IMR-90 (cell line): ENCODE data around the gene EIF1B. TPM values are rescaled to one million over a fixed set of nuclear protein-coding genes. Genes with fewer than 3 reads are reported as not detected.

Source experiments
- ATAC-seq: fragments of 200-7000 bp; cut with Tn5 transposase; 2 replicates; pipeline ENCODE4 v1.9.1; 2020; ENCODE audit warnings: low read depth, mild to moderate bottlenecking, moderate library complexity
- BruUV-seq: library from RNA; stranded (reverse); fragments of 400-500 nt; replicated peaks from 2 replicates; lab custom pipeline; 2021; lab: Mats Ljungman, UMichigan
- CTCF ChIA-PET: fragments of 300-600 bp; formaldehyde crosslinking; extraction: SDS; loops from one replicate; lab custom pipeline; 2021; ENCODE audit warnings: antibody characterized with exemption; lab: Yijun Ruan, JAX
- POLR2A ChIA-PET: fragments of 300-600 bp; sonication (Branson Sonifier 250); formaldehyde crosslinking; loops from one replicate; lab custom pipeline; 2022; ENCODE audit warnings: antibody characterized with exemption; ENCODE audit not compliant: unreplicated experiment; lab: Charles Lee
- DNase-seq: peaks from one replicate; pipeline ENCODE4 v3.0.0; 2013
- H2AFZ ChIP-seq: replicated peaks from 2 replicates; pipeline ENCODE3; 2013; ENCODE audit warnings: low read length, mild to moderate bottlenecking; ENCODE audit not compliant: poor library complexity
- H2AK5ac ChIP-seq: 2 replicates; pipeline ENCODE4 v1.6.1; 2013; ENCODE audit warnings: low read depth, low read length, inconsistent platforms
- H2AK9ac ChIP-seq: replicated peaks from 2 replicates; pipeline ENCODE3; 2013; ENCODE audit warnings: mild to moderate bottlenecking, low read depth, low read length, moderate library complexity; ENCODE audit not compliant: poor library complexity
- H2BK120ac ChIP-seq: 2 replicates; pipeline ENCODE4 v1.6.1; 2013; ENCODE audit warnings: low read depth, low read length, inconsistent platforms
- H2BK15ac ChIP-seq: 3 replicates; pipeline ENCODE4 v1.6.1; 2013; ENCODE audit warnings: low read depth, low read length, inconsistent platforms
- H2BK20ac ChIP-seq: 2 replicates; pipeline ENCODE4 v1.6.1; 2013; ENCODE audit warnings: low read depth, mild to moderate bottlenecking, inconsistent platforms, low read length, moderate library complexity
- H2BK5ac ChIP-seq: 2 replicates; pipeline ENCODE4 v1.6.1; 2013; ENCODE audit warnings: mild to moderate bottlenecking, low read depth, low read length, inconsistent platforms; ENCODE audit not compliant: poor library complexity, severe bottlenecking
- H3K14ac ChIP-seq: replicated peaks from 2 replicates; pipeline ENCODE4 v1.6.1; 2013; ENCODE audit warnings: low read depth, low read length, inconsistent platforms
- H3K18ac ChIP-seq: 2 replicates; pipeline ENCODE4 v1.6.1; 2013; ENCODE audit warnings: low read depth, low read length, control low read depth
- H3K23ac ChIP-seq: 2 replicates; pipeline ENCODE4 v1.6.1; 2013; ENCODE audit warnings: low read depth, low read length, inconsistent platforms
- H3K27ac ChIP-seq: 2 replicates; pipeline ENCODE4 v1.5.1; 2013; ENCODE audit warnings: mild to moderate bottlenecking, control low read depth, low read length; ENCODE audit not compliant: insufficient read depth
- H3K27me3 ChIP-seq: 2 replicates; pipeline ENCODE4 v1.6.1; 2013; ENCODE audit warnings: low read length; ENCODE audit not compliant: control insufficient read depth, insufficient read depth
- H3K36me3 ChIP-seq: 2 replicates; pipeline ENCODE4 v1.6.1; 2013; ENCODE audit warnings: low read length, mixed read lengths; ENCODE audit not compliant: control insufficient read depth, insufficient read depth
- H3K4ac ChIP-seq: 2 replicates; pipeline ENCODE4 v1.6.1; 2013; ENCODE audit warnings: low read depth, low read length, inconsistent platforms
- H3K4me1 ChIP-seq: 2 replicates; pipeline ENCODE4 v1.6.1; 2013; ENCODE audit warnings: low read length, mixed read lengths; ENCODE audit not compliant: control insufficient read depth, insufficient read depth
- H3K4me2 ChIP-seq: 2 replicates; pipeline ENCODE4 v1.6.1; 2013; ENCODE audit warnings: low read depth, mild to moderate bottlenecking, control low read depth, low read length, moderate library complexity
- H3K4me3 ChIP-seq: 2 replicates; pipeline ENCODE4 v1.5.1; 2013; ENCODE audit warnings: low read depth, mild to moderate bottlenecking, control low read depth, low read length, moderate library complexity; ENCODE audit not compliant: insufficient read depth
- H3K56ac ChIP-seq: 2 replicates; pipeline ENCODE4 v1.6.1; 2013; ENCODE audit warnings: low read length, inconsistent platforms; ENCODE audit not compliant: insufficient read depth; ENCODE audit errors: extremely low read depth
- H3K79me1 ChIP-seq, 2 experiments: 2 replicates each; pipeline ENCODE4 v1.6.1; 2013; ENCODE audit warnings: low read length in 2 of 2, inconsistent platforms in 1 of 2, low read depth in 1 of 2
- H3K9ac ChIP-seq: 2 replicates; pipeline ENCODE4 v1.6.1; 2013; ENCODE audit warnings: low read depth, low read length, control low read depth
- H3K9me1 ChIP-seq: 2 replicates; pipeline ENCODE4 v1.6.1; 2013; ENCODE audit warnings: low read length, inconsistent platforms; ENCODE audit not compliant: insufficient read depth
- H3K9me3 ChIP-seq: 2 replicates; pipeline ENCODE4 v1.6.1; 2013; ENCODE audit warnings: low read length; ENCODE audit not compliant: control insufficient read depth, insufficient read depth
- H4K20me1 ChIP-seq: 2 replicates; pipeline ENCODE4 v1.6.1; 2013; ENCODE audit warnings: low read length, inconsistent platforms; ENCODE audit not compliant: insufficient read depth
- H4K5ac ChIP-seq: 2 replicates; pipeline ENCODE4 v1.6.1; 2013; ENCODE audit warnings: mild to moderate bottlenecking, low read depth, low read length, control low read depth
- H4K8ac ChIP-seq, 2 experiments: 2 replicates each; pipeline ENCODE4 v1.6.1; 2013; ENCODE audit warnings: low read depth in 2 of 2, low read length in 2 of 2, control low read depth in 1 of 2, inconsistent platforms in 1 of 2
- H4K91ac ChIP-seq: 2 replicates; pipeline ENCODE4 v1.6.1; 2013; ENCODE audit warnings: low read depth, low read length, inconsistent platforms; ENCODE audit not compliant: insufficient read depth
- CHD1 ChIP-seq: IDR thresholded peaks from 2 replicates; pipeline ENCODE4 v1.6.1; 2012; ENCODE audit warnings: low read depth, low read length, improper control_type of control experiment
- MXI1 ChIP-seq: IDR thresholded peaks from 2 replicates; pipeline ENCODE4 v1.6.1; 2012; ENCODE audit warnings: low read depth, mild to moderate bottlenecking, low read length, moderate library complexity, borderline replicate concordance
- WGBS, 2 experiments: methylation state at CpG; one replicate each; pipeline versions ENCODE4 v1.1.5 to v1.1.7; 2013; ENCODE audit warnings: missing lambda C conversion rate in 2 of 2; ENCODE audit not compliant: insufficient read length in 1 of 2; ENCODE audit errors: extremely low coverage in 2 of 2; 5-methylcytosine and 5-hydroxymethylcytosine counted together
- dilution Hi-C: fragments of 300-500 bp; cut with HindIII; formaldehyde crosslinking; loops from one replicate; pipeline ENCODE4 v1.14.3; 2018; ENCODE audit warnings: low sequenced_read_pairs; ENCODE audit not compliant: unreplicated experiment
- in situ Hi-C: fragments of 300-500 bp; cut with MboI; formaldehyde crosslinking; loops from 3 replicates; pipeline ENCODE4 v1.14.3; 2019; ENCODE audit warnings: low sequenced_read_pairs, inconsistent platforms, mixed read lengths
- intact Hi-C: fragments of 100-400 bp; cut with micrococcal nuclease; formaldehyde crosslinking; loops from 2 replicates; pipeline ENCODE4 v1.10.0; 2022
- polyA plus RNA-seq, 3 experiments: library from polyadenylated mRNA; depleted of rRNA; stranded (reverse); fragments of >200 nt; gene quantifications; 2 replicates each; pipeline ENCODE4 v1.2.3, GENCODE V29; 2012; ENCODE audit warnings: low replicate concordance in 1 of 3
- total RNA-seq: library from RNA; depleted of rRNA; stranded (reverse); fragments of >200 nt; gene quantifications from 2 replicates; pipeline ENCODE4 v1.2.3, GENCODE V29; 2012

EIF1B gene
- total and polyA plus RNA-seq, 2 of the 4 experiments (the other 2 are of a cell fraction) = 11.3 to 25.9 TPM

GRCh38 chr3:40307176-40307575 lies 2.3 kb upstream of the EIF1B start:
- Histone ChIP-seq H3K4ac (no peak overlapping the region), H3K4me1 (0 out of 2 replicates have a peak, but pooled peaks cover 2% of the 10 kb centered on the region), H3K9me1 (peaks cover 5% of the 10 kb centered on the region; the same call in 1 of the 2 replicates), H3K27ac (no peak overlapping the region), H3K56ac (no peak overlapping the region), H3K79me1 (peaks cover 4 to 10% of the 10 kb centered on the region in 2 experiments; a peak in 3 of 4 replicates), H3K18ac (no peak overlapping the region), H3K27me3 (no peaks in the 10 kb centered on the region), H2AFZ (no peak overlapping the region), H2AK5ac (no peak overlapping the region), H2BK15ac (no peak overlapping the region), H3K36me3 (no peaks in the 10 kb centered on the region), H3K14ac (no peak overlapping the region), H4K91ac (no peak overlapping the region), H3K9ac (no peak overlapping the region), H2BK5ac (no peak overlapping the region), H4K20me1 (no peaks in the 10 kb centered on the region), H2AK9ac (no peak overlapping the region), H3K23ac (no peak overlapping the region), H3K9me3 (no peaks in the 10 kb centered on the region), H4K5ac (no peak overlapping the region), H3K4me2 (no peak overlapping the region), H3K4me3 (no peak overlapping the region), H4K8ac (no peak overlapping the region), H2BK20ac (no peak overlapping the region), H2BK120ac (no peak overlapping the region)
- in situ Hi-C loops (no loop called here), intact Hi-C loops (no loop called here), dilution Hi-C loops (no loop called here)
- no TSS peak for BruUV-seq
- DNase-seq (peak; percentile 39), ATAC-seq (no peak)
- WGBS, 2 experiments = no CpG with 5 or more reads among the region's 1 CpG
- ChIA-PET CTCF (interaction anchor here (0.6 to 0.9 kb wide), 3 partner anchors 10 to 1347 kb away, joined by 3 to 4 read pairs (median 4); no protein-coding TSS in a partner anchor), POLR2A (interaction anchor here (0.6 kb wide), 1 partner anchor 906 kb away, joined by 5 read pairs; no protein-coding TSS in a partner anchor)
- TF ChIP-seq CHD1 (no peak), MXI1 (no peak)
